Fibroblast of lung (primary cell): ENCODE results near the gene FOXC1. TPM values are rescaled to one million over a fixed set of nuclear protein-coding genes. Genes with fewer than 3 reads are reported as not detected.

Source experiments
- DNase-seq, 2 donors: peaks; one replicate each; pipeline versions ENCODE4 v3.0.0 to v3.0.0-alpha.2; 2010; ENCODE audit warnings: low read depth in 2 of 2
- H2AFZ ChIP-seq: 2 replicates; pipeline ENCODE4 v1.5.1; 2012; ENCODE audit warnings: low read length, control low read depth, inconsistent platforms
- H3K27ac ChIP-seq: 2 replicates; pipeline ENCODE4 v1.5.1; 2011; ENCODE audit warnings: low read length, control low read depth; ENCODE audit not compliant: insufficient read depth
- H3K27me3 ChIP-seq: 2 replicates; pipeline ENCODE4 v1.5.1; 2011; ENCODE audit warnings: mild to moderate bottlenecking, low read length; ENCODE audit not compliant: control insufficient read depth, insufficient read depth
- H3K36me3 ChIP-seq: 2 replicates; pipeline ENCODE4 v1.5.1; 2011; ENCODE audit warnings: low read length; ENCODE audit not compliant: control insufficient read depth, insufficient read depth
- H3K4me1 ChIP-seq: 2 replicates; pipeline ENCODE4 v1.5.1; 2011; ENCODE audit warnings: low read length; ENCODE audit not compliant: control insufficient read depth, insufficient read depth; ENCODE audit errors: extremely low read depth
- H3K4me2 ChIP-seq: 2 replicates; pipeline ENCODE4 v1.5.1; 2011; ENCODE audit warnings: low read length, control low read depth; ENCODE audit not compliant: insufficient read depth; ENCODE audit errors: extremely low read depth
- H3K4me3 ChIP-seq, 4 experiments: fragments of 200-600 bp in 1 of 4; sonication (generic) in 1 of 4; replicated peaks in 1 of 4; 2 replicates each; pipeline ENCODE4 v1.5.1; 2011 to 2016; ENCODE audit warnings: low read length in 4 of 4, low read depth in 3 of 4, mild to moderate bottlenecking in 3 of 4, control low read depth in 2 of 4, inconsistent platforms in 1 of 4, mixed read lengths in 1 of 4; ENCODE audit not compliant: insufficient read depth in 1 of 4; ENCODE audit errors: control extremely low read depth in 1 of 4
- H3K79me2 ChIP-seq: 2 replicates; pipeline ENCODE4 v1.5.1; 2012; ENCODE audit warnings: mild to moderate bottlenecking, low read length, inconsistent platforms; ENCODE audit not compliant: control insufficient read depth, insufficient read depth
- H3K9ac ChIP-seq: 2 replicates; pipeline ENCODE4 v1.5.1; 2011; ENCODE audit warnings: mild to moderate bottlenecking, low read length, control low read depth; ENCODE audit not compliant: insufficient read depth
- H3K9me3 ChIP-seq: 2 replicates; pipeline ENCODE4 v1.5.1; 2012; ENCODE audit warnings: low read depth, low read length; ENCODE audit not compliant: control insufficient read depth, insufficient read depth
- H4K20me1 ChIP-seq: 2 replicates; pipeline ENCODE4 v1.5.1; 2011; ENCODE audit warnings: low read length; ENCODE audit not compliant: control insufficient read depth, insufficient read depth; ENCODE audit errors: extremely low read depth
- EZH2 ChIP-seq: IDR thresholded peaks from 2 replicates; pipeline ENCODE4 v1.5.1; 2012; ENCODE audit warnings: low read length, control low read depth, mild to moderate bottlenecking; ENCODE audit errors: missing control alignments
- polyA plus RNA-seq, 2 donors: library from polyadenylated mRNA; depleted of rRNA in 1 of 2; stranded (reverse) in 1 of 2; unstranded in 1 of 2; fragments of >200 nt; gene quantifications; 2 replicates each; pipeline ENCODE4 v1.2.1, GENCODE V29; 2011 to 2012; ENCODE audit warnings: missing spikeins in 1 of 2
- total RNA-seq: library from RNA; depleted of rRNA; stranded (reverse); fragments of >200 nt; gene quantifications from 2 replicates; pipeline ENCODE4 v1.2.1, GENCODE V29; 2014
- TF ChIP-seq, protein P1 (sequence below), 2 donors: IDR thresholded peaks in 1 of 2; conservative IDR thresholded peaks in 1 of 2; 1 replicate in 1 of 2; 2 replicates in 1 of 2; pipeline ENCODE4 v1.5.1; 2011 to 2012; ENCODE audit warnings: low read length in 2 of 2, control low read depth in 1 of 2, inconsistent platforms in 1 of 2, low read depth in 1 of 2, mild to moderate bottlenecking in 1 of 2

FOXC1 gene
- total and polyA plus RNA-seq, 2 donors (not counting 1 experiment from before 2014, with no cell fraction given) = 0.66 to 2.3 TPM

DNA sequence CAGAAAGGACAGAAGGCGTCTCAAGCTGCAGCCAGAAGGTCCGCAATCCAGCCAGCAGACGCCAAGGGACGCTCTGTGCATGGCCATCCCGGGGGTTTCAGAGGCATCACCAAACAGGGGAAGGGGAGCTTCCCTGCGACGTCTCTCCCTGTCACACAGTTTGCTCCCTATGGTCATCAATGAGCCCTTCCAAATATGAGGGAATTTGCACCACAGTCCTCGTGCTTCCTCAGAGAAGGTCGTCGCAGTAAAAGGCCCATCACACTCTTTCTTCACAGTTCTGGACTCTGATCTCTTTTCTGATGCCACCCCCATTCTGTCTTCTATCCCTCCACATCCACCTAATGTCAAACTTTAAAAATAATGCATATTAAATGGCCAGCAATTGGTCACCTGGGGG lies 10.2 kb upstream of the FOXC1 start:
- no peaks in the 10 kb centered on the region for H3K36me3 ChIP-seq
- no peak overlapping the region for H3K4me2 ChIP-seq
- peaks cover 26% of the 10 kb centered on the region for H3K27me3 ChIP-seq
- H3K9ac ChIP-seq = no peak overlapping the region
- H3K4me3 ChIP-seq = no peak overlapping the region
- no peaks in the 10 kb centered on the region for H3K79me2 ChIP-seq
- H4K20me1 ChIP-seq = no peaks in the 10 kb centered on the region
- no peak for DNase-seq
- no peak for TF ChIP-seq EZH2
- TF ChIP-seq, protein P1, sequence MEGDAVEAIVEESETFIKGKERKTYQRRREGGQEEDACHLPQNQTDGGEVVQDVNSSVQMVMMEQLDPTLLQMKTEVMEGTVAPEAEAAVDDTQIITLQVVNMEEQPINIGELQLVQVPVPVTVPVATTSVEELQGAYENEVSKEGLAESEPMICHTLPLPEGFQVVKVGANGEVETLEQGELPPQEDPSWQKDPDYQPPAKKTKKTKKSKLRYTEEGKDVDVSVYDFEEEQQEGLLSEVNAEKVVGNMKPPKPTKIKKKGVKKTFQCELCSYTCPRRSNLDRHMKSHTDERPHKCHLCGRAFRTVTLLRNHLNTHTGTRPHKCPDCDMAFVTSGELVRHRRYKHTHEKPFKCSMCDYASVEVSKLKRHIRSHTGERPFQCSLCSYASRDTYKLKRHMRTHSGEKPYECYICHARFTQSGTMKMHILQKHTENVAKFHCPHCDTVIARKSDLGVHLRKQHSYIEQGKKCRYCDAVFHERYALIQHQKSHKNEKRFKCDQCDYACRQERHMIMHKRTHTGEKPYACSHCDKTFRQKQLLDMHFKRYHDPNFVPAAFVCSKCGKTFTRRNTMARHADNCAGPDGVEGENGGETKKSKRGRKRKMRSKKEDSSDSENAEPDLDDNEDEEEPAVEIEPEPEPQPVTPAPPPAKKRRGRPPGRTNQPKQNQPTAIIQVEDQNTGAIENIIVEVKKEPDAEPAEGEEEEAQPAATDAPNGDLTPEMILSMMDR (conservative IDR thresholded peaks at IDR 0.05 in 1 of 2, IDR thresholded peaks at IDR 0.05 in 1 of 2; ENCODE audit: low read depth in 1 of 2, low read length in 2 of 2) = no peak
- no peaks in the 10 kb centered on the region for H3K9me3 ChIP-seq
- no peak overlapping the region for H2AFZ ChIP-seq
- H3K4me1 ChIP-seq = peaks cover 3% of the 10 kb centered on the region
- H3K27ac ChIP-seq = no peak overlapping the region

DNA sequence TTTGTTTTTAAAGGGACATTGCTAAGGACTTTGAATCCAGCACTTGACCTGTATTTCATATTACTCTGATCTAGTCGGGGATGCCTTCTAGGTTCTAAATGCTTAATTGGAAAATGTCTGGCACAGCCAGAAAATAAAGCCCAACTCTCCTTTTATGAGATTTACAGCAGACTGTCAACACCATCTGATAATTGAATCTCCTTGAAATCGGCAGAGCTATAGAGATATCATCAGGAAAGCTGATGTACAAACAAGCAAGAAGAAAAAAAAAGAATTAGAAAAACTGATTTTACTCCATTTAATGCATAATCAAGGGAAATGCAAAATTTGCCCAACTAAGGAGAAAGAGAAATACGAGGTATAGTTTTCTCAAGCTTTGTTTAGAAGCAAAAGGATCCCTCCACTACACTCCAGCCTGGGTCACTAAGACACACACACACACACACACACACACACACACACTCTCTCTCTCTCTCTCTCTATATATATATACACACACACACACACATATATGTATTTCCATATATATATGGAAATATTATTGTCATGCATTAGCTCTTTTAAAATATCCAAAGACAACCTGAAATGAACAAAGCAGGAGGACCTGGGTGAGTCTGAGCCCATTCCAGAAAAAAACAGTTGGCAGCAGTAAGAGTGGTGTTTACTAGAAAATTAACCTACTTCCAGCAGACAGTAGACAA lies 9.5 kb upstream of the FOXC1 start:
- no peak overlapping the region for H3K4me3 ChIP-seq
- peaks cover 33% of the 10 kb centered on the region for H3K27me3 ChIP-seq
- no peaks in the 10 kb centered on the region for H3K79me2 ChIP-seq
- H3K9me3 ChIP-seq = no peaks in the 10 kb centered on the region
- H3K4me1 ChIP-seq = peaks cover 6% of the 10 kb centered on the region
- H3K4me2 ChIP-seq = no peak overlapping the region
- no peak for DNase-seq
- H4K20me1 ChIP-seq = no peaks in the 10 kb centered on the region
- TF ChIP-seq, protein P1 (conservative IDR thresholded peaks at IDR 0.05 in 1 of 2, IDR thresholded peaks at IDR 0.05 in 1 of 2; ENCODE audit: low read depth in 1 of 2, low read length in 2 of 2) = no peak
- no peak for TF ChIP-seq EZH2
- H2AFZ ChIP-seq = no peak overlapping the region
- no peak overlapping the region for H3K9ac ChIP-seq
- H3K36me3 ChIP-seq = no peaks in the 10 kb centered on the region
- no peak overlapping the region for H3K27ac ChIP-seq

DNA sequence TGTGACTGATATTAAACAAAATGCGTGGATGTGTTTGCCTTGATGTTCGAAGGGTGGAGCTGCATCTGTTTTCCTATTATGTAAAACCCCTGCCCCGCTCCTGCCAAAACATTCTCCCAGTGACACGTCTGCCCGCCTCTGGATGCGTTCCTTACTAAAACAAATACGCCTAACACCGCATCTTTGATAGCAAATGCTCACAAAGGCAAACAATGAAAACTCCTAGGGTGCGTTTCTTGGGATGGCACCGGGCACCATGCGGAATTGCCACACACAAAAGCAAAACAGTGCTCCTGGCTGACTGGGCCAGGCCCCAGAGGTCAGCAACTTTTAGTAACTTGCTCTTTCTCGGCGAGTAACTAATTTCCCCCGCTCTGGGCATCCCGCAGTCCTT lies 9.0 kb upstream of the FOXC1 start:
- no peak overlapping the region for H3K4me3 ChIP-seq
- no peaks in the 10 kb centered on the region for H3K79me2 ChIP-seq
- no peaks in the 10 kb centered on the region for H3K9me3 ChIP-seq
- peaks cover 6% of the 10 kb centered on the region for H3K4me1 ChIP-seq
- no peak for DNase-seq
- H3K9ac ChIP-seq = no peak overlapping the region
- H3K4me2 ChIP-seq = no peak overlapping the region
- H3K36me3 ChIP-seq = no peaks in the 10 kb centered on the region
- TF ChIP-seq, protein P1 (conservative IDR thresholded peaks at IDR 0.05 in 1 of 2, IDR thresholded peaks at IDR 0.05 in 1 of 2; ENCODE audit: low read depth in 1 of 2, low read length in 2 of 2) = no peak
- TF ChIP-seq EZH2 = no peak
- H2AFZ ChIP-seq = no peak overlapping the region
- peaks cover 39% of the 10 kb centered on the region for H3K27me3 ChIP-seq
- H3K27ac ChIP-seq = no peak overlapping the region
- H4K20me1 ChIP-seq = no peaks in the 10 kb centered on the region
